Endothelial cell of hepatic sinusoid (primary cell): Measurements from ENCODE around the gene MYCBP.

Source experiments
- in situ Hi-C: cut with HindIII; loops from 2 replicates; pipeline ENCODE4 v1.10.0; 2017; ENCODE audit warnings: low sequenced_read_pairs

MYCBP gene

DNA sequence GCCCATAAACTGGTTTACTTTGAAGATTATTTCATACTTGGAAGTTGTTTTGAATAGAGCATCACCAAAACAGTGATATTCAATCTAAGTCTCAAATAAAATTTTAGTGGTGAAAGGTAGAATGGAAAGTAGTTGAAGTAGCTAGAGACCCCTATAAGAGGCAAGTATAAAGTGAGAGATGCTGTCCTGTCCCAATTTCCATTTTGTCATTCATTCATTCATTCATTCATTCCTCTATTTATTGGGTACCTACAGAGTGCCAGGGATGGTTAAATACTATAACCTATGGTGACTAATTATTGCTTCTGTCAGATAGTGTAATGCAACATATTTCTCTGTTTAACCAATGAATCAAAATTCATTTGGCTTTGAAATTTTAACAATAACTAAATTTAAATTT lies 46.3 kb downstream of the MYCBP start:
- in situ Hi-C loops = no loop called here

- in situ Hi-C loops = no loop called here
These were observed 46.9 kb downstream of the MYCBP start for GRCh38 chr1:38826262-38826661.

DNA sequence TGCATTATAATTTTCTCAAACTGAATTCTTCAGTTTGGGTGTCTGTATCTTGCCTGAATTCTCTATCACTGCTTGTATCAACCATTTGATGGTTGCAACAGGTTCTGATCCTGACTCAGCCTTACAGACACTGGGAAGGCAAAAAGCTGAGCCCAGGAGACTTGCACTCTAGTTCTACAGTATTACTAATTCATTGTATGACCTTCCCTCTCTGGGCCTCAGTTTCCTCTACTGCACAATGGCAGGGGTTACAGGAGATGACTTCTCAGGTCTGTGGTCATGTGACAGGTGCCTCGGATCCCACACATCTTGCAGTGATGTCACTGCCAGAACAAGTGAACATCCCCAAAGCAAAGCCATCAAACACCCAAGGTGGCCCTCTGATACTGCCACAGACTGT lies 52.3 kb downstream of the MYCBP start:
- in situ Hi-C loops = loop anchor here (5.0 kb wide), 1 partner anchor 84 kb away; no protein-coding TSS in a partner anchor

GRCh38 chr1:38819516-38819915 lies 53.6 kb downstream of the MYCBP start:
- in situ Hi-C loops = loop anchor here (10.0 kb wide), 1 partner anchor 225 kb away; no protein-coding TSS in a partner anchor

DNA sequence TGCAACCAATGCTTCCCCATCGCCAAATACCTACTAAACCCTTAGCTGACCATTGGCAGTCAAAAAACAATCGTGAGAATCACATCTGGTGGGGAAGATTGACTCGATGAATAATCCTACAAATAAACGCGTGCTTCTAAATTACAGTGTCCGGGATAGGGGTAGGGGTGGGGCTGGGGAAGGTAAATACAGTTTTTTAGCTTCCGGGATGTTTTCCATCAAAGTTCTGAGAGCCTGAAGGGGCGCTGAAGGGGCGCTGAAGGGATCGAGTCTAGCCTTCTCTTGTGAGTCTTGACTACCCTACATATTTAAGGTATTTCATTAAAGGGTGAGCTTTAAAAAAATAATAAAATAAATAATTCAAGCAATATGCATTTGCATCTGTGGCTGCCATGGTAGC lies 54.1 kb downstream of the MYCBP start:
- in situ Hi-C loops = loop anchor here (10.0 kb wide), 1 partner anchor 224 kb away; no protein-coding TSS in a partner anchor

DNA sequence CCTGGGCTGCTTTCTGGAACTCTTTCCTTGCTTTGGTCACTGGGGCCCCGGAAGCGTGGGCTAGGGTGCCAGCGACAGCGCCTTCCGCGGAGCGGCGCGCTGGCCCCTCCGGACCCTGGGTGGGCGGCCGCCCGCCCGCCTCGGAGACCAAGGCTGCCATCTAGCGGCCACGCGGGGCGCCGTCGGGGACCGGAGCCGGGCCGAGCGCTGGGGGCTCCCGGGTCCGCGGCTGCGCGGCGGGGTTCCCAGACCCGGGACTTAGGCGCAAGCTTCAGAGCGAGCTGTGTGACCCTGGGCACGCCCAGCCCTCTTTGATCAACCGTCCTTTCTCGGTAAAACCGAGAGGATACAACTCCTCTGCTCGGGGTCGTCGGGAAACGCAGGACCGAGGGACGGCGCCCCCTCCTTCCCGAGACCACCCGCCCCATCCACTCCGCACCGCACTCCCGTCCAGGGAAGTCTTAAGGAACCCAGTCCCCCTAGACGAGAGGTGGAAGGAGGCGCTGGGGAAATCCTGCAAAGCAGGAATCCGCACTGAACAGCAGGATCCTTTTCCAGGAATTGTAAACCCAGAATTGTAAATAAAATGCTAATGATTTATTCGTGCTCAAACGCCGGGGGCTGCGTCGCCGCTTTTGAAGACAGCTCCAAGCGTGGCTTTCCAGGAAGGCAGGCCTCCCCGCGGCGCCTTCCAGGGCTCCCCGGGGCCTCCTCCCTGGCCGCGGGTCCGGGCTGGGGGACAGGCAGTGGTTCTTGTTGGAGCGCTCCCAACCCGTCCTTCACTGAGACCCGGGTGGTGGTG lies 54.8 kb downstream of the MYCBP start:
- in situ Hi-C loops = loop anchor here (10.0 kb wide), 1 partner anchor 224 kb away; no protein-coding TSS in a partner anchor

DNA sequence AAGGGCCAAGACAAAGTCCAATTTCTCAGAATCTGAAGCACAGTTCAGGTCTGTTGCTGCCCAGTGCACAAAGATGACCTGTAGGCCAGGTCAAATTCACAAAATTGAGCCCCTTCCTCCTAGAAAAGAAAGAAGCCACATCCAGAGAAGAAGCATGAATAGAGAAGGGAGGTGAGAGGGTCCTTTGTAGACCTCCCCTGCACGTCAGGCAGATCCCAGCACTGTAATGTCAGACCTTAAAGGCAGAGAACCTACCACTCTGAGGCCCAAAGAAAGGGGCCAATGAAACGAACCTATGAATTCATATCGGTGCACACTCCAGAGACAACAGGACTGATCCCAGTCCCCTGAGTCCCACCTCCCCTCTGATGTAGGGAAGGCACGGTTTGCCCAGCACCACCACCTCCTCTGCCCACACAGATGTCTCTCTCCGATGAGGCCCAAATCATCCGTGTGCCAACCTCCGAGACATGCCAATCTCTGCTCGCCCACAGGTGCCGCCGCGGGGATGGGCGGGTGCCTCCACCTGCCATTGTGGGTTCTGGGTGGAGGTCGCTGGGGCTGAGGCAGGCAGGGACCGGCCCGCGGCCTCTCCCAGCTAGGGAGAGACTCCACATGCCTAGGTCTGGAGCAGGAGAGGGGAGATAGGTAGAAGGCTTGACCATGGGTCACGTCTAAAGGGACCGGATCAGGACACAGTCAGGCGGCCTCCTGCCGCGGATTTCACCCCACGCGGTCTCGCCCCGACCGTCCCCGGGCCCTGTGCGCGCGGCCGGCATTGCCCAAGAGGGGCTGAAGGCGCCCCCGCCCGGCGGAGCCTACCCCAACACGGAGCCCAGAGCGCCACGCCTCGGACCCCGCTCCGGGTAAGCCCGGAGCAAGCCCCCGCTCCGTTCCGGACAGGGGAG lies 55.6 kb downstream of the MYCBP start:
- in situ Hi-C loops = loop anchor here (10.0 kb wide), 1 partner anchor 223 kb away; no protein-coding TSS in a partner anchor

GRCh38 chr1:38815903-38816627 lies 57.1 kb downstream of the MYCBP start:
- in situ Hi-C loops = loop anchor here (10.0 kb wide), 1 partner anchor 221 kb away; no protein-coding TSS in a partner anchor

GRCh38 chr1:38814984-38815464 lies 58.1 kb downstream of the MYCBP start:
- in situ Hi-C loops = loop anchor here (10.0 kb wide), 1 partner anchor 220 kb away; no protein-coding TSS in a partner anchor

DNA sequence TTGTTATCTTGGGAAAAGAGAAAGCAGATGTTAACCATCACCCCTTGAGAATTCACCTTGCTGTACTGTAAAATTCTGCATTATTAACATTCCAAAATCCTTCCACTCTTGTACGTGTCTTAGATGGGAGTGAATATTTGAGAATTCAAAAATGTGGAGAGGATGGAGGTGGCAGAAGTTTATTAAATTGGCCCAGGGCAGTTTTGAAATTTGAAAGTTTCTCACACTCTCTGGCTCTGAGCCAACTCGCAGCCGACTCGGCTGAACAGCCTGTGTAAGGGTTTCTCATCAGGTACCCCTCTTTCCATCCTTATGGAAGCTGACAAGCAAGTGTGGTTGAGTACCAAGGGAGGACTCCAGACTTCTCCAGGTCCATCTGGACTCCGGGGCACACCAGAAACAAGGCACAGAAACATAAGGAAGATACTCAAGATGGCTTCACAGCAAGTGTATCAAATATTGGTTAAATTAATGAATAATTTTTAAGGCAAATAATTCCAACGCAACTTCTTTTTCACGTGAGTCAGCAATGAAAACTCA lies 58.6 kb downstream of the MYCBP start:
- in situ Hi-C loops = loop anchor here (10.0 kb wide), 1 partner anchor 220 kb away; no protein-coding TSS in a partner anchor

GRCh38 chr1:38812981-38813380 lies 60.2 kb downstream of the MYCBP start:
- in situ Hi-C loops = loop anchor here (10.0 kb wide), 1 partner anchor 218 kb away; no protein-coding TSS in a partner anchor
